ENCODE data around the gene TGFBR2.

TGFBR2 gene

DNA sequence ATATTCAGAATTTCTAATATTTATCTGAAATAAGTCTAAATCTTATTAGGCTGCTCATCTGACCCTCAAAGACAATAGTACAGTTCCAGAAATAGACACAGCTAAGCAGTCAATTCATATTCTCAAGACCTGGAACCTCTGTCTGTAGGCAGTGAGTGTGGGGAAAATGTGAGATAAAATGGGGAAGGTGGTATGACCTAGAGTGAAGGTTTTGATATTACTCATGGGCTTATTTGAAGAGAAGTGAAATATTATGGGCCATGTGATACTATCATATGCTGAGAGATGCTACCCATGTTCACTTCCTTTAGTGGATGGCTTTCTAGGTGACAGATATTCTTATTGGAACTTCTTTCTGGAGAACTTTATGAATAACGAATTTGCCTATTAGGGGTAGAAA is 33.5 kb downstream of the TGFBR2 start:
- TF ChIP-seq, protein P1, sequence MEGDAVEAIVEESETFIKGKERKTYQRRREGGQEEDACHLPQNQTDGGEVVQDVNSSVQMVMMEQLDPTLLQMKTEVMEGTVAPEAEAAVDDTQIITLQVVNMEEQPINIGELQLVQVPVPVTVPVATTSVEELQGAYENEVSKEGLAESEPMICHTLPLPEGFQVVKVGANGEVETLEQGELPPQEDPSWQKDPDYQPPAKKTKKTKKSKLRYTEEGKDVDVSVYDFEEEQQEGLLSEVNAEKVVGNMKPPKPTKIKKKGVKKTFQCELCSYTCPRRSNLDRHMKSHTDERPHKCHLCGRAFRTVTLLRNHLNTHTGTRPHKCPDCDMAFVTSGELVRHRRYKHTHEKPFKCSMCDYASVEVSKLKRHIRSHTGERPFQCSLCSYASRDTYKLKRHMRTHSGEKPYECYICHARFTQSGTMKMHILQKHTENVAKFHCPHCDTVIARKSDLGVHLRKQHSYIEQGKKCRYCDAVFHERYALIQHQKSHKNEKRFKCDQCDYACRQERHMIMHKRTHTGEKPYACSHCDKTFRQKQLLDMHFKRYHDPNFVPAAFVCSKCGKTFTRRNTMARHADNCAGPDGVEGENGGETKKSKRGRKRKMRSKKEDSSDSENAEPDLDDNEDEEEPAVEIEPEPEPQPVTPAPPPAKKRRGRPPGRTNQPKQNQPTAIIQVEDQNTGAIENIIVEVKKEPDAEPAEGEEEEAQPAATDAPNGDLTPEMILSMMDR (conservative IDR thresholded peaks at IDR 0.05): no peak
- no peak overlapping the region for H3K27ac ChIP-seq

DNA sequence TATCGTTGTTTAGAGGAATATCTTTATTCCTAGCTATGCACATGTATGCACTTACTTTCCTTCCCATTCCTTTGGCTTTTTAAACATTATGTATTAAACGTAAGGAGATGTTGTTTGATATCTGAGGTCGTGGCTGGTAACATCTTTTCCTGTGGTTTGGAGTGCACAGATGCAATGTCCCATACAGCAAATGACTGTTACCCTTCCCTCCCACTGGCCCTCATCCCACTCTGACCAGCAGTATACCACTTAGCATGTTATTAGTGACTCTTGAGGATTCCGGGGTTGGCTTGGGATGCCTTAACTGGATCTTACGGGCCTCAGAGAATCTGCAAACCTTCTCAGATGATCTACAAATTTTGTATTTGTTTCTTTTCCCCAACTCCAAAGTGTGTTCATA is 34.5 kb downstream of the TGFBR2 start:
- TF ChIP-seq, protein P1 (conservative IDR thresholded peaks at IDR 0.05): no peak

GRCh38 chr3:30641416-30642251 is 35.2 kb downstream of the TGFBR2 start:
- H3K27ac ChIP-seq: no peak overlapping the region
- TF ChIP-seq, protein P1 (conservative IDR thresholded peaks at IDR 0.05): no peak

More for the DNA sequence above, 34.5 kb downstream of the TGFBR2 start:
- H3K27ac ChIP-seq: no peak overlapping the region

- no peak overlapping the region for H3K27ac ChIP-seq
- TF ChIP-seq, protein P1 (conservative IDR thresholded peaks at IDR 0.05): no peak
These were observed 36.5 kb downstream of the TGFBR2 start for GRCh38 chr3:30642849-30643361.

GRCh38 chr3:30643763-30644462 is 37.5 kb downstream of the TGFBR2 start:
- no peak overlapping the region for H3K27ac ChIP-seq
- TF ChIP-seq, protein P1 (conservative IDR thresholded peaks at IDR 0.05): no peak

GRCh38 chr3:30644615-30645014 is 38.2 kb downstream of the TGFBR2 start:
- TF ChIP-seq, protein P1 (conservative IDR thresholded peaks at IDR 0.05): no peak
- no peak overlapping the region for H3K27ac ChIP-seq

GRCh38 chr3:30645077-30645476 is 38.7 kb downstream of the TGFBR2 start:
- TF ChIP-seq, protein P1 (conservative IDR thresholded peaks at IDR 0.05): no peak
- no peak overlapping the region for H3K27ac ChIP-seq
